NT2/D1 (cell line): Measurements from ENCODE around the gene MALRD1.

ENCODE experiments used
- DNase-seq: peaks from one replicate; pipeline ENCODE4 v3.0.0-alpha.2; 2011; ENCODE audit warnings: low read depth, low spot score
- H3K27me3 ChIP-seq: 2 replicates; pipeline ENCODE4 v1.6.0; 2011; ENCODE audit warnings: mild to moderate bottlenecking; ENCODE audit not compliant: insufficient read length, insufficient read depth
- H3K36me3 ChIP-seq: 2 replicates; pipeline ENCODE4 v1.6.1; 2011; ENCODE audit warnings: mild to moderate bottlenecking, low read length, mixed read lengths; ENCODE audit not compliant: insufficient read depth, insufficient read length
- H3K4me1 ChIP-seq: 2 replicates; pipeline ENCODE4 v1.5.1; 2011; ENCODE audit not compliant: insufficient read depth, insufficient read length
- H3K4me3 ChIP-seq: 2 replicates; pipeline ENCODE4 v1.5.1; 2011; ENCODE audit warnings: low read depth; ENCODE audit not compliant: insufficient read length
- H3K9ac ChIP-seq: 2 replicates; pipeline ENCODE4 v1.6.0; 2011; ENCODE audit warnings: low read depth; ENCODE audit not compliant: insufficient read length
- H3K9me3 ChIP-seq: 2 replicates; pipeline ENCODE4 v1.5.1; 2011; ENCODE audit warnings: mild to moderate bottlenecking, low read length; ENCODE audit not compliant: insufficient read depth
- SUZ12 ChIP-seq: IDR thresholded peaks from 2 replicates; pipeline ENCODE4 v1.6.1; 2011; ENCODE audit not compliant: insufficient read length, insufficient read depth; ENCODE audit errors: extremely low read depth
- YY1 ChIP-seq: IDR thresholded peaks from 2 replicates; pipeline ENCODE4 v1.6.1; 2011; ENCODE audit not compliant: insufficient read length, insufficient read depth
- ZNF274 ChIP-seq: IDR thresholded peaks from 2 replicates; pipeline ENCODE4 v1.6.1; 2011; ENCODE audit warnings: mild to moderate bottlenecking, low read depth, low read length

Gene MALRD1

GRCh38 chr10:19054289-19054835 is 5.8 kb downstream of the MALRD1 start:
- Histone ChIP-seq H3K4me3 (no peak overlapping the region), H3K9ac (no peak overlapping the region), H3K9me3 (no peaks in the 10 kb centered on the region), H3K4me1 (no peaks in the 10 kb centered on the region), H3K36me3 (no peaks in the 10 kb centered on the region), H3K27me3 (no peaks in the 10 kb centered on the region)
- TF ChIP-seq YY1 (no peak), SUZ12 (no peak), ZNF274 (no peak)
- no peak for DNase-seq

- Histone ChIP-seq H3K4me1 (no peaks in the 10 kb centered on the region), H3K4me3 (no peak overlapping the region), H3K36me3 (no peaks in the 10 kb centered on the region), H3K27me3 (no peaks in the 10 kb centered on the region), H3K9ac (no peak overlapping the region), H3K9me3 (no peaks in the 10 kb centered on the region)
- TF ChIP-seq ZNF274 (no peak), YY1 (no peak), SUZ12 (no peak)
- no peak for DNase-seq
Measured at GRCh38 chr10:19058046-19058445, 9.4 kb downstream of the MALRD1 start.

GRCh38 chr10:19063986-19064385 is 15.4 kb downstream of the MALRD1 start:
- Histone ChIP-seq H3K27me3 (no peaks in the 10 kb centered on the region), H3K4me1 (no peaks in the 10 kb centered on the region), H3K9me3 (no peaks in the 10 kb centered on the region), H3K36me3 (no peaks in the 10 kb centered on the region), H3K4me3 (no peak overlapping the region), H3K9ac (no peak overlapping the region)
- no peak for DNase-seq
- TF ChIP-seq ZNF274 (no peak), YY1 (no peak), SUZ12 (no peak)

- Histone ChIP-seq H3K4me1 (no peaks in the 10 kb centered on the region), H3K27me3 (no peaks in the 10 kb centered on the region), H3K9me3 (no peaks in the 10 kb centered on the region), H3K9ac (no peak overlapping the region), H3K4me3 (no peak overlapping the region), H3K36me3 (no peaks in the 10 kb centered on the region)
- TF ChIP-seq ZNF274, result no peak
- no peak for DNase-seq
Measured at GRCh38 chr10:19071946-19072345, 23.3 kb downstream of the MALRD1 start.

GRCh38 chr10:19077276-19077675 is 28.7 kb downstream of the MALRD1 start:
- Histone ChIP-seq H3K27me3 (no peaks in the 10 kb centered on the region), H3K4me3 (no peak overlapping the region), H3K4me1 (no peaks in the 10 kb centered on the region), H3K9ac (no peak overlapping the region), H3K36me3 (no peaks in the 10 kb centered on the region), H3K9me3 (no peaks in the 10 kb centered on the region)
- DNase-seq, result no peak
- no peak for TF ChIP-seq YY1
- no peak for TF ChIP-seq SUZ12
- no peak for TF ChIP-seq ZNF274

GRCh38 chr10:19096501-19097073 is 48.0 kb downstream of the MALRD1 start:
- no peaks in the 10 kb centered on the region for H3K27me3 ChIP-seq
- H3K4me1 ChIP-seq, result no peaks in the 10 kb centered on the region
- no peak for DNase-seq
- no peaks in the 10 kb centered on the region for H3K36me3 ChIP-seq
- H3K9ac ChIP-seq, result no peak overlapping the region
- H3K4me3 ChIP-seq, result no peak overlapping the region
- peaks cover 3% of the 10 kb centered on the region; the same call in 1 of the 2 replicates for H3K9me3 ChIP-seq
- no peak for TF ChIP-seq ZNF274
- no peak for TF ChIP-seq YY1
- no peak for TF ChIP-seq SUZ12

- no peak for TF ChIP-seq ZNF274
- no peak for TF ChIP-seq YY1
- no peak for TF ChIP-seq SUZ12
- Histone ChIP-seq H3K9me3 (peaks cover 3% of the 10 kb centered on the region; the same call in 1 of the 2 replicates), H3K9ac (no peak overlapping the region), H3K36me3 (no peaks in the 10 kb centered on the region), H3K4me1 (no peaks in the 10 kb centered on the region), H3K4me3 (no peak overlapping the region), H3K27me3 (no peaks in the 10 kb centered on the region)
- no peak for DNase-seq
Measured at GRCh38 chr10:19097151-19097550, 48.5 kb downstream of the MALRD1 start.
